SK-N-SH (cell line): ENCODE results near the gene ZNF414. TPM values are rescaled to one million over a fixed set of nuclear protein-coding genes. Genes with fewer than 3 reads are reported as not detected.

ENCODE experiments used
- CTCF ChIA-PET: fragments of 300-600, 350-600 bp; formaldehyde crosslinking; extraction: SDS; loops from one replicate; lab custom pipeline; 2021; lab: Yijun Ruan, JAX
- POLR2A ChIA-PET: fragments of 350-600 bp; sonication (Branson Sonifier 250); formaldehyde crosslinking; extraction: SDS; loops from one replicate; lab custom pipeline; 2020; ENCODE audit warnings: antibody characterized with exemption, inconsistent platforms; lab: Yijun Ruan, JAX
- DNase-seq: peaks from one replicate; pipeline ENCODE4 v3.0.0; 2012
- H2AFZ ChIP-seq: fragments of 200-600 bp; sonication (generic); 2 replicates; pipeline ENCODE4 v1.8.1; 2016; ENCODE audit warnings: antibody characterized with exemption, mild to moderate bottlenecking, low read depth
- H3F3A ChIP-seq: fragments of 200-600 bp; sonication (generic); replicated peaks from 2 replicates; pipeline ENCODE3; 2016; ENCODE audit warnings: antibody characterized with exemption, mild to moderate bottlenecking; ENCODE audit not compliant: insufficient read depth
- H3K27ac ChIP-seq, 2 experiments: fragments of 200-500 bp in 1 of 2; fragments of 200-600 bp in 1 of 2; sonication (Bioruptor generic) in 1 of 2; sonication (generic), shearing (Covaris generic) in 1 of 2; 2 replicates each; pipeline versions ENCODE4 v1.5.1 to v1.6.1; 2014 to 2016; ENCODE audit warnings: low read depth in 2 of 2, inconsistent platforms in 1 of 2, low read length in 1 of 2, mild to moderate bottlenecking in 1 of 2, mixed read lengths in 1 of 2
- H3K27me3 ChIP-seq: fragments of 200-600 bp; sonication (generic), shearing (Covaris generic); 2 replicates; pipeline ENCODE4 v1.6.1; 2016; ENCODE audit warnings: mixed run types; ENCODE audit not compliant: insufficient read depth
- H3K36me3 ChIP-seq, 2 experiments: fragments of 200-500 bp in 1 of 2; fragments of 200-600 bp in 1 of 2; sonication (Bioruptor generic) in 1 of 2; sonication (generic) in 1 of 2; replicated peaks in 1 of 2; 2 replicates each; pipeline versions ENCODE3 to v1.5.1; 2014 to 2016; ENCODE audit warnings: low read length in 1 of 2, mild to moderate bottlenecking in 1 of 2; ENCODE audit not compliant: insufficient read depth in 2 of 2, control insufficient read depth in 1 of 2
- H3K4me1 ChIP-seq, 2 experiments: fragments of 200-500 bp in 1 of 2; fragments of 200-600 bp in 1 of 2; sonication (Bioruptor generic) in 1 of 2; sonication (generic), shearing (Covaris generic) in 1 of 2; 2 replicates each; pipeline versions ENCODE4 v1.5.1 to v1.6.1; 2014 to 2016; ENCODE audit warnings: low read depth in 1 of 2, low read length in 1 of 2, mixed run types in 1 of 2; ENCODE audit not compliant: insufficient read depth in 2 of 2, control insufficient read depth in 1 of 2
- H3K4me2 ChIP-seq: fragments of 200-600 bp; sonication (generic), shearing (Covaris generic); 2 replicates; pipeline ENCODE4 v1.6.1; 2017; ENCODE audit warnings: mixed run types
- H3K4me3 ChIP-seq, 2 experiments: fragments of 200-500 bp in 1 of 2; fragments of 200-600 bp in 1 of 2; sonication (Bioruptor generic) in 1 of 2; sonication (generic), shearing (Covaris generic) in 1 of 2; 2 replicates each; pipeline versions ENCODE4 v1.5.1 to v1.8.1; 2014 to 2016; ENCODE audit warnings: low read depth in 2 of 2, inconsistent platforms in 1 of 2, low read length in 1 of 2, mild to moderate bottlenecking in 1 of 2, mixed read lengths in 1 of 2, moderate library complexity in 1 of 2
- H3K79me2 ChIP-seq: fragments of 200-600 bp; sonication (generic); 2 replicates; pipeline ENCODE4 v1.8.1; 2017; ENCODE audit warnings: mild to moderate bottlenecking; ENCODE audit not compliant: insufficient read depth
- H3K9ac ChIP-seq: fragments of 200-600 bp; sonication (generic); 2 replicates; pipeline ENCODE4 v1.6.1; 2017; ENCODE audit warnings: mixed run types
- H3K9me2 ChIP-seq: fragments of 200-600 bp; sonication (generic); 2 replicates; pipeline ENCODE4 v1.6.1; 2017; ENCODE audit warnings: mixed run types
- H3K9me3 ChIP-seq: fragments of 200-600 bp; sonication (generic); 2 replicates; pipeline ENCODE4 v1.6.1; 2017; ENCODE audit warnings: mixed run types, mild to moderate bottlenecking, moderate library complexity
- H4K20me1 ChIP-seq: fragments of 200-600 bp; sonication (generic); 2 replicates; pipeline ENCODE4 v1.6.1; 2017; ENCODE audit warnings: mild to moderate bottlenecking, mixed run types; ENCODE audit not compliant: insufficient read depth
- CHD2 ChIP-seq: fragments of 150-350 bp; IDR thresholded peaks from 2 replicates; pipeline ENCODE4 v1.6.1; 2018; ENCODE audit warnings: low read length; ENCODE audit not compliant: partially characterized antibody
- CTCF ChIP-seq: fragments of 200-600 bp; sonication (generic); IDR thresholded peaks from 2 replicates; pipeline ENCODE4 v1.6.1; 2017; ENCODE audit warnings: antibody characterized with exemption, mild to moderate bottlenecking, moderate library complexity
- FOSL2 ChIP-seq: IDR thresholded peaks from 2 replicates; pipeline ENCODE4 v1.4.0; 2012; ENCODE audit warnings: low read depth, mild to moderate bottlenecking, moderate library complexity, borderline replicate concordance
- FOXJ3 ChIP-seq: sonication (generic); formaldehyde crosslinking; IDR thresholded peaks from 2 replicates; pipeline ENCODE4 v1.5.1; 2020; ENCODE audit warnings: mild to moderate bottlenecking, missing genetic modification reagents
- GABPA ChIP-seq: IDR thresholded peaks from 2 replicates; pipeline ENCODE4 v1.4.0; 2012; ENCODE audit warnings: low read depth, mild to moderate bottlenecking
- JUND ChIP-seq: IDR thresholded peaks from 2 replicates; pipeline ENCODE4 v1.4.0; 2012
- MEF2A ChIP-seq: IDR thresholded peaks from 2 replicates; pipeline ENCODE4 v1.4.0; 2012; ENCODE audit warnings: low read depth, borderline replicate concordance
- NFIC ChIP-seq: IDR thresholded peaks from 2 replicates; pipeline ENCODE4 v1.4.0; 2012; ENCODE audit warnings: borderline replicate concordance
- NRF1 ChIP-seq: IDR thresholded peaks from 2 replicates; pipeline ENCODE4 v1.6.1; 2012; ENCODE audit warnings: low read depth, mild to moderate bottlenecking, low read length
- POLR2AphosphoS5 ChIP-seq: IDR thresholded peaks from 2 replicates; pipeline ENCODE4 v1.6.1; 2012; ENCODE audit warnings: low read depth, low read length
- RFX5 ChIP-seq: IDR thresholded peaks from 2 replicates; pipeline ENCODE4 v1.6.1; 2012; ENCODE audit warnings: mild to moderate bottlenecking, improper control_type of control experiment, low read length
- RXRA ChIP-seq: IDR thresholded peaks from 2 replicates; pipeline ENCODE4 v1.4.0; 2012; ENCODE audit warnings: low read depth, mild to moderate bottlenecking, borderline replicate concordance
- SMC3 ChIP-seq: IDR thresholded peaks from 2 replicates; pipeline ENCODE4 v1.6.1; 2012; ENCODE audit warnings: low read depth, low read length, improper control_type of control experiment
- TAF1 ChIP-seq: IDR thresholded peaks from 2 replicates; pipeline ENCODE4 v1.6.1; 2012; ENCODE audit warnings: low read depth, mild to moderate bottlenecking, low read length, moderate library complexity, borderline replicate concordance
- TCF12 ChIP-seq: IDR thresholded peaks from 2 replicates; pipeline ENCODE4 v1.4.0; 2012
- YY1 ChIP-seq: IDR thresholded peaks from 2 replicates; pipeline ENCODE4 v1.4.0; 2012; ENCODE audit warnings: low read depth, mild to moderate bottlenecking
- WGBS: methylation state at CpG from one replicate; pipeline ENCODE4 v1.1.6; 2017; ENCODE audit warnings: low lambda C conversion rate; 5-methylcytosine and 5-hydroxymethylcytosine counted together
- polyA plus RNA-seq, 3 experiments: library from polyadenylated mRNA; depleted of rRNA; stranded (reverse); fragments of >200 nt; gene quantifications; 2 replicates each; pipeline ENCODE4 v1.2.3, GENCODE V29; 2012
- TF ChIP-seq, protein P1 (sequence below): fragments of 150-350 bp; IDR thresholded peaks from 2 replicates; pipeline ENCODE4 v1.6.1; 2016; ENCODE audit warnings: mild to moderate bottlenecking, low read depth, low read length
- TF ChIP-seq, protein P2 (sequence below): IDR thresholded peaks from 2 replicates; pipeline ENCODE4 v1.4.0; 2012; ENCODE audit warnings: low read depth, borderline replicate concordance
- TF ChIP-seq, protein P3 (sequence below): IDR thresholded peaks from 2 replicates; pipeline ENCODE4; 2012

Gene ZNF414
- polyA plus RNA-seq, 1 of the 3 experiments (the other 2 are of a cell fraction) = 17.0 TPM

GRCh38 chr19:8528500-8528899 lies 14.5 kb upstream of the ZNF414 start:
- Histone ChIP-seq H4K20me1 (peaks cover 14% of the 10 kb centered on the region), H3K9me2 (no peaks in the 10 kb centered on the region), H3F3A (peaks cover 3% of the 10 kb centered on the region), H3K9ac (no peak overlapping the region), H3K9me3 (no peaks in the 10 kb centered on the region), H3K4me2 (no peak overlapping the region), H3K4me1 (peaks cover 0 to 7% of the 10 kb centered on the region in 2 experiments; a peak in 1 of 4 replicates), H2AFZ (no peak overlapping the region), H3K36me3 (no peaks in the 10 kb centered on the region), H3K27me3 (no peaks in the 10 kb centered on the region; the same call in 1 of the 2 replicates), H3K27ac (no peak overlapping the region), H3K4me3 (no peak overlapping the region), H3K79me2 (peaks cover 3% of the 10 kb centered on the region; the same call in 1 of the 2 replicates)
- ChIA-PET CTCF (interaction anchor here (5.7 kb wide), 1 partner anchor 52 kb away, joined by 27 read pairs; no protein-coding TSS in a partner anchor), POLR2A (no interaction called here)
- 74% methylated on average over 4 of the region's 4 CpGs for WGBS
- DNase-seq = no peak
- TF ChIP-seq NRF1 (no peak), CHD2 (no peak), GABPA (no peak), JUND (no peak), RXRA (no peak), RFX5 (no peak), TCF12 (no peak), MEF2A (no peak), SMC3 (no peak), FOSL2 (no peak), FOXJ3 (no peak), YY1 (no peak), TAF1 (no peak), CTCF (no peak), POLR2AphosphoS5 (no peak), NFIC (no peak)
- TF ChIP-seq, protein P1, sequence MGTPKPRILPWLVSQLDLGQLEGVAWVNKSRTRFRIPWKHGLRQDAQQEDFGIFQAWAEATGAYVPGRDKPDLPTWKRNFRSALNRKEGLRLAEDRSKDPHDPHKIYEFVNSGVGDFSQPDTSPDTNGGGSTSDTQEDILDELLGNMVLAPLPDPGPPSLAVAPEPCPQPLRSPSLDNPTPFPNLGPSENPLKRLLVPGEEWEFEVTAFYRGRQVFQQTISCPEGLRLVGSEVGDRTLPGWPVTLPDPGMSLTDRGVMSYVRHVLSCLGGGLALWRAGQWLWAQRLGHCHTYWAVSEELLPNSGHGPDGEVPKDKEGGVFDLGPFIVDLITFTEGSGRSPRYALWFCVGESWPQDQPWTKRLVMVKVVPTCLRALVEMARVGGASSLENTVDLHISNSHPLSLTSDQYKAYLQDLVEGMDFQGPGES = no peak
- TF ChIP-seq, protein P2, sequence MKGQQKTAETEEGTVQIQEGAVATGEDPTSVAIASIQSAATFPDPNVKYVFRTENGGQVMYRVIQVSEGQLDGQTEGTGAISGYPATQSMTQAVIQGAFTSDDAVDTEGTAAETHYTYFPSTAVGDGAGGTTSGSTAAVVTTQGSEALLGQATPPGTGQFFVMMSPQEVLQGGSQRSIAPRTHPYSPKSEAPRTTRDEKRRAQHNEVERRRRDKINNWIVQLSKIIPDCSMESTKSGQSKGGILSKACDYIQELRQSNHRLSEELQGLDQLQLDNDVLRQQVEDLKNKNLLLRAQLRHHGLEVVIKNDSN = no peak
- TF ChIP-seq, protein P3, sequence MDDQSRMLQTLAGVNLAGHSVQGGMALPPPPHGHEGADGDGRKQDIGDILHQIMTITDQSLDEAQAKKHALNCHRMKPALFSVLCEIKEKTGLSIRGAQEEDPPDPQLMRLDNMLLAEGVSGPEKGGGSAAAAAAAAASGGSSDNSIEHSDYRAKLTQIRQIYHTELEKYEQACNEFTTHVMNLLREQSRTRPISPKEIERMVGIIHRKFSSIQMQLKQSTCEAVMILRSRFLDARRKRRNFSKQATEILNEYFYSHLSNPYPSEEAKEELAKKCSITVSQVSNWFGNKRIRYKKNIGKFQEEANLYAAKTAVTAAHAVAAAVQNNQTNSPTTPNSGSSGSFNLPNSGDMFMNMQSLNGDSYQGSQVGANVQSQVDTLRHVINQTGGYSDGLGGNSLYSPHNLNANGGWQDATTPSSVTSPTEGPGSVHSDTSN = no peak
